SK-N-SH (cell line): ENCODE data around the gene RALBP1.

Source experiments
- CTCF ChIP-seq: fragments of 200-600 bp; sonication (generic); IDR thresholded peaks from 2 replicates; pipeline ENCODE4 v1.6.1; 2017; ENCODE audit warnings: antibody characterized with exemption, mild to moderate bottlenecking, moderate library complexity
- EP300 ChIP-seq, 2 experiments: IDR thresholded peaks; 2 replicates each; pipeline versions ENCODE4 v1.4.0 to v1.6.1; 2012; ENCODE audit warnings: borderline replicate concordance in 1 of 2, low read depth in 1 of 2, low read length in 1 of 2
- GABPA ChIP-seq: IDR thresholded peaks from 2 replicates; pipeline ENCODE4 v1.4.0; 2012; ENCODE audit warnings: low read depth, mild to moderate bottlenecking
- JUND ChIP-seq: IDR thresholded peaks from 2 replicates; pipeline ENCODE4 v1.4.0; 2012
- MAX ChIP-seq: IDR thresholded peaks from 2 replicates; pipeline ENCODE4 v1.4.0; 2012; ENCODE audit warnings: low read depth
- NRF1 ChIP-seq: IDR thresholded peaks from 2 replicates; pipeline ENCODE4 v1.6.1; 2012; ENCODE audit warnings: low read depth, mild to moderate bottlenecking, low read length
- PBX3 ChIP-seq: IDR thresholded peaks from 2 replicates; pipeline ENCODE4; 2012
- POLR2AphosphoS5 ChIP-seq: IDR thresholded peaks from 2 replicates; pipeline ENCODE4 v1.6.1; 2012; ENCODE audit warnings: low read depth, low read length
- RAD21 ChIP-seq: IDR thresholded peaks from 2 replicates; pipeline ENCODE4 v1.6.1; 2012; ENCODE audit warnings: mild to moderate bottlenecking, low read length
- REST ChIP-seq: IDR thresholded peaks from 2 replicates; pipeline ENCODE4 v1.6.1; 2012; ENCODE audit warnings: mild to moderate bottlenecking, low read depth, low read length, moderate library complexity
- RXRA ChIP-seq: IDR thresholded peaks from 2 replicates; pipeline ENCODE4 v1.4.0; 2012; ENCODE audit warnings: low read depth, mild to moderate bottlenecking, borderline replicate concordance
- YY1 ChIP-seq: IDR thresholded peaks from 2 replicates; pipeline ENCODE4 v1.4.0; 2012; ENCODE audit warnings: low read depth, mild to moderate bottlenecking
- ZBTB33 ChIP-seq: IDR thresholded peaks from 2 replicates; pipeline ENCODE4 v1.4.0; 2012; ENCODE audit warnings: low read depth, borderline replicate concordance

GRCh38 chr18:9474108-9474982 lies 968 bp upstream of the RALBP1 start:
- TF ChIP-seq PBX3 = no peak
- TF ChIP-seq GABPA = no peak
- TF ChIP-seq EP300 (IDR thresholded peaks at IDR 0.05; ENCODE audit: borderline replicate concordance in 1 of 2, low read depth in 1 of 2, low read length in 1 of 2) = 0 out of 4 replicates have a peak, but pooled peaks of 1 of the 2 experiments have one; percentile 18
- TF ChIP-seq JUND = no peak
- TF ChIP-seq RAD21 = peak; percentile 36; the same call in 1 of the 2 replicates
- no peak for TF ChIP-seq ZBTB33
- TF ChIP-seq RXRA = no peak
- TF ChIP-seq POLR2AphosphoS5 = no peak
- TF ChIP-seq CTCF = no peak
- TF ChIP-seq YY1 = no peak
- TF ChIP-seq MAX = peak; percentile 68; the same call in 1 of the 2 replicates
- no peak for TF ChIP-seq REST
- no peak for TF ChIP-seq NRF1
